ENCODE results near the gene MYRF. TPM values are rescaled to one million over a fixed set of nuclear protein-coding genes. Genes with fewer than 3 reads are reported as not detected.

MYRF gene
- total and polyA plus RNA-seq, 2 of the 13 experiments (the other 11 are each of a cell fraction or from before 2014, with no cell fraction given), result 10.2 to 25.9 TPM

- TF ChIP-seq ZBTB40 (IDR thresholded peaks at IDR 0.05) (no peak), ZBTB40 (CRISPR knock-in tag; IDR thresholded peaks at IDR 0.05) (no peak), ATRX (CRISPR knock-in tag; IDR thresholded peaks at IDR 0.05; ENCODE audit: borderline replicate concordance) (no peak), ZNF605 (CRISPR knock-in tag; IDR thresholded peaks at IDR 0.05) (no peak; the same call in 1 of the 2 replicates), DR1 (CRISPR knock-in tag; IDR thresholded peaks at IDR 0.05) (peak; percentile 38; the same call in 1 of the 2 replicates), KMT2B (CRISPR knock-in tag; IDR thresholded peaks at IDR 0.05) (no peak), ZNF337 (CRISPR knock-in tag; IDR thresholded peaks at IDR 0.05; ENCODE audit: borderline replicate concordance, low read depth) (no peak), ZNF343 (CRISPR knock-in tag; IDR thresholded peaks at IDR 0.05) (0 out of 2 replicates have a peak, but pooled peaks have one; percentile 18), ZBTB38 (CRISPR knock-in tag; IDR thresholded peaks at IDR 0.05) (no peak), DBP (CRISPR knock-in tag; IDR thresholded peaks at IDR 0.05; ENCODE audit: not compliant biosample characterization) (no peak), ZNF567 (CRISPR knock-in tag; IDR thresholded peaks at IDR 0.05; ENCODE audit: borderline replicate concordance) (no peak), RAD21 (CRISPR knock-in tag; IDR thresholded peaks at IDR 0.05) (peak; percentile 91), EHMT2 (IDR thresholded peaks at IDR 0.05; ENCODE audit: borderline replicate concordance, low read depth, low read length) (no peak), ZKSCAN1 (IDR thresholded peaks at IDR 0.05; ENCODE audit: low read length) (no peak), SRY (CRISPR knock-in tag; IDR thresholded peaks at IDR 0.05) (no peak)
- TF ChIP-seq, protein P1, sequence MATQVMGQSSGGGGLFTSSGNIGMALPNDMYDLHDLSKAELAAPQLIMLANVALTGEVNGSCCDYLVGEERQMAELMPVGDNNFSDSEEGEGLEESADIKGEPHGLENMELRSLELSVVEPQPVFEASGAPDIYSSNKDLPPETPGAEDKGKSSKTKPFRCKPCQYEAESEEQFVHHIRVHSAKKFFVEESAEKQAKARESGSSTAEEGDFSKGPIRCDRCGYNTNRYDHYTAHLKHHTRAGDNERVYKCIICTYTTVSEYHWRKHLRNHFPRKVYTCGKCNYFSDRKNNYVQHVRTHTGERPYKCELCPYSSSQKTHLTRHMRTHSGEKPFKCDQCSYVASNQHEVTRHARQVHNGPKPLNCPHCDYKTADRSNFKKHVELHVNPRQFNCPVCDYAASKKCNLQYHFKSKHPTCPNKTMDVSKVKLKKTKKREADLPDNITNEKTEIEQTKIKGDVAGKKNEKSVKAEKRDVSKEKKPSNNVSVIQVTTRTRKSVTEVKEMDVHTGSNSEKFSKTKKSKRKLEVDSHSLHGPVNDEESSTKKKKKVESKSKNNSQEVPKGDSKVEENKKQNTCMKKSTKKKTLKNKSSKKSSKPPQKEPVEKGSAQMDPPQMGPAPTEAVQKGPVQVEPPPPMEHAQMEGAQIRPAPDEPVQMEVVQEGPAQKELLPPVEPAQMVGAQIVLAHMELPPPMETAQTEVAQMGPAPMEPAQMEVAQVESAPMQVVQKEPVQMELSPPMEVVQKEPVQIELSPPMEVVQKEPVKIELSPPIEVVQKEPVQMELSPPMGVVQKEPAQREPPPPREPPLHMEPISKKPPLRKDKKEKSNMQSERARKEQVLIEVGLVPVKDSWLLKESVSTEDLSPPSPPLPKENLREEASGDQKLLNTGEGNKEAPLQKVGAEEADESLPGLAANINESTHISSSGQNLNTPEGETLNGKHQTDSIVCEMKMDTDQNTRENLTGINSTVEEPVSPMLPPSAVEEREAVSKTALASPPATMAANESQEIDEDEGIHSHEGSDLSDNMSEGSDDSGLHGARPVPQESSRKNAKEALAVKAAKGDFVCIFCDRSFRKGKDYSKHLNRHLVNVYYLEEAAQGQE (IDR thresholded peaks at IDR 0.05; ENCODE audit: borderline replicate concordance in 1 of 2, low read depth in 1 of 2, low read length in 2 of 2), result peak in 1 of 2 experiments; percentile 47; a peak in 2 of 4 replicates
Observed at GRCh38 chr11:61769169-61769920, 16.9 kb downstream of the MYRF start (continued).

Measured in HepG2 (cell line).